ENCODE measurements around the gene TRAPPC3L.

The TRAPPC3L gene

GRCh38 chr6:116545651-116546050, at the start of gene TRAPPC3L:
Gene TRAPPC3L (minus strand): TSS chr6:116545684. CDS start chr6:116545514, 170 bp downstream.
- no peak for DNase-seq (ENCODE audit: low spot score)

- DNase-seq (ENCODE audit: low spot score), result no peak
Observed at GRCh38 chr6:116595247-116595646, 49.8 kb upstream of the TRAPPC3L start.

GRCh38 chr6:116586738-116587137, 41.3 kb upstream of the TRAPPC3L start:
- no peak for DNase-seq (ENCODE audit: low spot score)

- DNase-seq (ENCODE audit: low spot score), result no peak
Observed at GRCh38 chr6:116586276-116586675, 40.8 kb upstream of the TRAPPC3L start.

- DNase-seq (ENCODE audit: low spot score), result no peak
Observed at GRCh38 chr6:116580198-116580597, 34.7 kb upstream of the TRAPPC3L start.

- DNase-seq (ENCODE audit: low spot score), result no peak
Observed at GRCh38 chr6:116579143-116579542, 33.7 kb upstream of the TRAPPC3L start.

GRCh38 chr6:116578335-116578734, 32.9 kb upstream of the TRAPPC3L start:
- no peak for DNase-seq (ENCODE audit: low spot score)

- DNase-seq (ENCODE audit: low spot score), result no peak
Observed at GRCh38 chr6:116577486-116577885, 32.0 kb upstream of the TRAPPC3L start.

- DNase-seq (ENCODE audit: low spot score), result no peak
Observed at GRCh38 chr6:116575227-116575626, 29.7 kb upstream of the TRAPPC3L start.

GRCh38 chr6:116572162-116572561, 26.7 kb upstream of the TRAPPC3L start:
- peak; percentile 21 for DNase-seq (ENCODE audit: low spot score)

- no peak for DNase-seq (ENCODE audit: low spot score)
Observed at GRCh38 chr6:116571683-116572000, 26.2 kb upstream of the TRAPPC3L start.

GRCh38 chr6:116570856-116571682, 25.6 kb upstream of the TRAPPC3L start, which contains the start of gene RWDD1:
Gene RWDD1 (plus strand): TSS chr6:116571504. CDS start chr6:116571583, 79 bp downstream.
- DNase-seq (ENCODE audit: low spot score), result peak; percentile 96

- no peak for DNase-seq (ENCODE audit: low spot score)
Observed at GRCh38 chr6:116568821-116569755, 23.6 kb upstream of the TRAPPC3L start.

GRCh38 chr6:116568111-116568510, 22.6 kb upstream of the TRAPPC3L start:
- DNase-seq (ENCODE audit: low spot score), result no peak

GRCh38 chr6:116564921-116565872, 19.7 kb upstream of the TRAPPC3L start:
- DNase-seq (ENCODE audit: low spot score), result no peak

GRCh38 chr6:116564311-116564710, 18.8 kb upstream of the TRAPPC3L start:
- DNase-seq (ENCODE audit: low spot score), result no peak

GRCh38 chr6:116563830-116564229, 18.3 kb upstream of the TRAPPC3L start:
- DNase-seq (ENCODE audit: low spot score), result no peak

GRCh38 chr6:116562614-116563013, 17.1 kb upstream of the TRAPPC3L start:
- no peak for DNase-seq (ENCODE audit: low spot score)

- DNase-seq (ENCODE audit: low spot score), result no peak
Observed at GRCh38 chr6:116562019-116562403, 16.5 kb upstream of the TRAPPC3L start.

- DNase-seq (ENCODE audit: low spot score), result peak; percentile 50
Observed at GRCh38 chr6:116561377-116562018, 16.0 kb upstream of the TRAPPC3L start.

GRCh38 chr6:116560130-116560529, 14.6 kb upstream of the TRAPPC3L start:
- DNase-seq (ENCODE audit: low spot score), result no peak
